Myocyte (in vitro differentiated cells): ENCODE measurements around the gene PLAAT4. TPM values are rescaled to one million over a fixed set of nuclear protein-coding genes. Genes with fewer than 3 reads are reported as not detected.
A peak's percentile ranks its signal among the peaks of the same experiment; 100 is the strongest.

Experiments used
- DNase-seq: peaks from one replicate; pipeline ENCODE4 v3.0.0-alpha.2; 2012; ENCODE audit warnings: low read depth
- polyA plus RNA-seq: library from polyadenylated mRNA; unstranded; fragments of >200 nt; gene quantifications from one replicate; pipeline ENCODE4 v1.2.1, GENCODE V29; 2012; ENCODE audit warnings: missing spikeins
- total RNA-seq: library from RNA; depleted of rRNA; stranded (reverse); fragments of >200 nt; gene quantifications from 2 replicates; pipeline ENCODE4 v1.2.3, GENCODE V29; 2014

Gene PLAAT4
- 15.8 and 20.4 TPM in 2 replicates for total RNA-seq
- 29.2 TPM for polyA plus RNA-seq

GRCh38 chr11:63536669-63537292, at the start of gene PLAAT4:
Gene PLAAT4, plus strand, starts transcription at chr11:63536808. Its CDS starts 61 bp downstream, at chr11:63536869.
- peak; percentile 63 for DNase-seq

DNA sequence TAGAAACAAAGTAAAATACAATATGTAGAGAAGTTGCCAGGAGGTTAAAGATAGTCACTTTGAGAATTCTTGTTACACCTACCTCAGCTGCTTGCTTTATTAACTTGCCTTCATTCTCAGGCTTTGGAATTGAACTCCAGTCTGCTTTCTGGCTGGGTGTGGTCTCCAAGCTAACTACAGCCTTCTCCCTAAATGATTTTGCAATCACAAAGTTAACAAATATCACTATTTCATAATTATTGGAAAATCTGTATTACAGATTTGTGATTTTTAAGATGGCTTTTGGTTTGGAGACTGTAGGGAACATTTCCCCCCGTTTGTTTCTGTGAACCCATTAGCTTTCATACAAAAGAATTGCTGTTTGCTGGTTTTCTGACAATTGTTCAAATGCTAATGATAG, 47.8 kb upstream of the PLAAT4 start:
- peak; percentile 46 for DNase-seq

DNA sequence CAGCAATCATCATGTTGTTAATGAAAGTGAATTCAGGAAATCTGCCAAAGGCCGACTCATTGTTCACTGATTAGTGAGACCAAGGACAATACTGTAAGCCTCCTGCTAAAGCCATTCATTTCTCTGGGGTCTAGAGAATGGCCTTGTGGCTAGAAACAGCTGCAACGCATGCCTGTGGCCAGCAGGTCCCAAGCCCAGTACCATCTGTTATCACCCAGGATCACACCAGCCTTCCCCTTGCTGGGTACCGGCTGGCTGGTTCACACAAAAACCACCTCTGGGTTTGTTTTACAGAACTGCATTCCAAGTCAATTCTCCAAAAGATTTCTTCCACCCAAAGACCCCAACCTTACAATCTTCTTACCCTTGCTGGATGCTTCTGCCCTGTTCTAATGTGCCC, 46.7 kb upstream of the PLAAT4 start:
- DNase-seq: peak; percentile 97

DNA sequence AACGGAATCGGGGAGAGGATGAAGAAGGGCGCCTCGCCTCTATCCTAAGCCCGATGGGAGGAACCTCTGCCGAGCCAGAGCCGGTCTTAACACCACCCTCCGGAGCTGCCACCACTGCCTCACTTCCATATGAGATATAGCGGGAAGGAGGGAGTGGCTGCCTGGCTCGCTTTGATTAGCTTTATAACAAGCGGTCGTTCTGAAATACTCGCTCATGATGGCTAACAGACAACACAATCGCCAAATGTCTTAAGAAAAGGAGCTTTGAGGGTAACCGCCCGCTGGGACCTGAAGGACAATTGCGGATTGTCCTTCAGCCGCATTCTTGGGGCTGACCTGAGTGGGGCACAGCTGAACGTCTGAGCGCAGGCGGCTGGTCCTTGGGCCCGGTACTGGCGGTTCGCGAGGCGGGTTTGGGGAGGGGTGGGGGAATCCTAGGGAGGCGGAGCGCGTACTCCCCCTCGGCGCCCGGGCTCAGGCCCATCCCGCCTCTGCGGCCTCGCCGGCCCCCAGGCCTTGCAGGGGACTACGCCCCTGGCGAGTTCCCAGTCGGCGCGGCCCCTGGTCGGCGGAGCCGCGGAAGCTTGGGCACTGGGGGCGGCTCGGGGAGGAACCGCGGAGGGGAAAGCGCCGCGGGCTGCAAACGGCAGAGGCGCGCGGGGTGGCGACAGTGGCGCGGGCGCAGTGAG, 45.9 kb upstream of the PLAAT4 start, which contains the start of gene PLAAT5:
Gene PLAAT5 (minus strand): TSS at position 617 of the 689 bp plus-strand sequence. CDS start 133 bp downstream, at position 484.
- no peak for DNase-seq

DNA sequence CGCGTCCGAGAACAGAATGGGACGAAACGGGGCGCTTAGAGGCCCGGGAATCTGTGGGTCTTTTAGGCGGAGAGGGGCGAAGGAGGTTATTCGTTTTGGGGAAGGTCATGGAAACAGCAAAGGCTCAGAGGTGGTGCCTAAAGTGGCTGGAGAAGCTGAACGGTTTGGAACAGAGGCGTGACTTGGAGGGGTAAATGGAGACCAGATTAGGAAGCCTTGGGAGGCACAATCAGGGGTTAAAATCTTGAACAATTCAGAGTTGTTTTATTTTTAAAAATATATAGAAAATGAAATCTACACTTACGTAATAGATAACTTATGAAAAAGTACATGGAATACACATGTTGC, 45.4 kb upstream of the PLAAT4 start:
- no peak for DNase-seq

- no peak for DNase-seq
These were observed 44.8 kb upstream of the PLAAT4 start for GRCh38 chr11:63491636-63492372.

GRCh38 chr11:63492441-63492840, 44.2 kb upstream of the PLAAT4 start:
- no peak for DNase-seq

GRCh38 chr11:63493127-63493526, 43.5 kb upstream of the PLAAT4 start:
- DNase-seq: no peak

DNA sequence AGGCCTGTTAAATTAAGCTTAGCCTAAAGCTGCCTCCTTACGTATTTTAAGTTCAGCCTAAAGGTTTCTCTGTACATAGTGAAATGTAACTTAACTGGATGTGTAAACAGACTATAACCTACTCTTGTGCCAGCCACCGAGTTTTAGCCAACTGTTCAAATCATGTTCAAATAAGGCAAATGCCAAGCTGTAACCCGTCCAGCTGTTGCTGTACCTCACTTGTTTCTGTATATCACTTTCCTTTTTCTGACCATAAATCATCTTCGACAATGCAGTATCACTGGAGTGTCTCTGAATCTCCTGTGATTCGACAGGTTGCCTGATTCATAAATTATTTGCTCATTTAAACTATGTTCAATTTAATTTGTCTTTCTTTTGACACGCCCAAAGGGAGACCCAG, 41.6 kb upstream of the PLAAT4 start:
- peak; percentile 69 for DNase-seq

- DNase-seq: no peak
These were observed 36.7 kb upstream of the PLAAT4 start for GRCh38 chr11:63499874-63500273.

DNA sequence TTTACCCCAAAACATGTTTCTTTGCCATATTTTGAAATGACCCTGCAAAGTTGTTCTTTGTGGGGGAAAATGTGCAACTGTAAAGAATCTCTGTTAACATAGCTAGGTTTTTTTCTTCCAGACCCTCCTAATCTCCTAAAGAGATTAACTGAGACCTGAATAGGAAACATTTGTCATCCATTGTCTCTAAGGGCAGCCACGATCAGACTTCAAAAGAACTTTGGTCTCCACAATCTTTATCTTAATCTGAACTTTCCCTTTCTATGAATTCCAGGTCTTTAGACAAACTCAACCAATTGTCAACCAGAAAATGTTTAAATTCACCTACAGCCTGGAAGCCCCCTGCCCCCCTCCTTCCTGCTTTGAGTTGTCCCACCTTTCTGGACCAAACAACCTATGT, 35.4 kb upstream of the PLAAT4 start:
- no peak for DNase-seq

GRCh38 chr11:63502252-63502820, 34.3 kb upstream of the PLAAT4 start:
- no peak for DNase-seq

DNA sequence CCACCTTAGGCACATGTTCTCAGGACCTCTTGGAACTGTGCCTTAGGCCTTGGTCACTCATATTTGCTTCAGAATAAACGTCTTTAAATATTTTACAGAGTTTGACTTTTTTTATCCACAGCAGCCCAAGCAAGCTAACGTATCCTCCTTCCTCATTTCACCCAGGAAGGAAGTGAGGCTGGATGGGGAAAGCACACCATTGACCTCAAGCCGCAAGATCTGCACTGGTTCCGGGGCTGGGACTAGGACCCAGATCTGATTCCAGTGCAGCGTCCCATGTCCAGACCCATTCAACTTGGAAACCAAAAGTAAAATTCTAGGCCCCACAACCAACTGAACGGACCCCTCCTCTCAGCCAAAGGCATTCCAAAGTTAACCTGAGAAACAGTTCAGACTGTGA, 33.1 kb upstream of the PLAAT4 start:
- DNase-seq: no peak

DNA sequence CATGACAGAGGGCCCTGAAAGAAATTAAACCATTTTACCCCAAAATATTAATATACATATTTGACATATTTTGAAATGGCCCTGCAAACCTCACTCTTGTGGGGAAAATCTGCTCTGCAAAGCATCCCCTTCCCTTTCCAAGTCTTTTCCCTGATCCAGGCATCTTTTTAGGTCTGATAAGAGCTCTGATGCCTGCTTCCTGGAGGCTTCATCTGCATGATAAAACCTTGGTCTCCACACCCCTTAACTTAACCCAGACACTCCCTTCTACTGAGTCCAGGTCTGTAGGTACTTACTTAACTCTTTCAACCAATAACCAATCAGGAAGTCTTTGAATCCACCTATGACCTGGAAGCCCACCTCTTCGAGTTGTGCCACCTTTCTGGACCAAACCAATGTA, 32.6 kb upstream of the PLAAT4 start:
- DNase-seq: no peak

GRCh38 chr11:63504933-63505586, 31.5 kb upstream of the PLAAT4 start:
- DNase-seq: no peak

DNA sequence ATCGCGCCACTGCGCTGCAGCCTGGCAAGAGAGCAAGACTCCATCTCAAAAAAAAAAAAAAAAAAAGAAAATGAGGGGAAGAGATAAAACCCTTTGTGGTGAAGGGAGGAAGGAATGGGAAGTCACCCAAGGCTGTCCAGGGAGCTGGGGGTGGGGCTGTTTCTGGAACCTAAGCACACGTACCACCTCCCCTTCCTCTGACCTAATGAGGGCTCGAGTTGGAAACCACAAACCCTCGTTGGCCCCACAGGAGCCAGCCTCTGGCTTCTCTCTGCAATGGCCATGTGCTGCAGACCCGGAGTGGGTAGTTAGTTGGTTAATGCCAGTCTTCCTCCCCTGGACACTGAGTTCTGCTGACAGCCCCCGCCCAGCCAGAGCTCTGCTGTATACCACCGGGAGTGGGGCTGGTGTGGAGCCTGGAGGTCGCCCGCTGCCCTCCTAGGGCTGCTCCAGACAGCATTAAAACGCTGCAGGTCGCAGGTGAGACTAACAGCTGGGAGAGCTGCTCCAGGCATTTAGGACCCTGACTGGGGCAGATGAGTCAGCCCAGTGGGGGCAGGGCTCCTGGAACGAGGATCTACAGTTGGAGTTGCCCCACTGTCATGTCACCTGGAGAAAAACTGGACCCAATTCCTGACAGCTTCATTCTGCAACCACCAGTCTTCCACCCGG, 30.6 kb upstream of the PLAAT4 start, which contains the start of gene LGALS12:
Gene LGALS12 (plus strand): TSS at position 228 of the 672 bp plus-strand sequence. CDS start 375 bp downstream, at position 603.
- DNase-seq: no peak

GRCh38 chr11:63506876-63507275, 29.7 kb upstream of the PLAAT4 start:
- no peak for DNase-seq

- DNase-seq: no peak
These were observed 29.1 kb upstream of the PLAAT4 start for GRCh38 chr11:63507511-63507910.

- peak; percentile 86 for DNase-seq
These were observed 28.6 kb upstream of the PLAAT4 start for GRCh38 chr11:63508009-63508408.

DNA sequence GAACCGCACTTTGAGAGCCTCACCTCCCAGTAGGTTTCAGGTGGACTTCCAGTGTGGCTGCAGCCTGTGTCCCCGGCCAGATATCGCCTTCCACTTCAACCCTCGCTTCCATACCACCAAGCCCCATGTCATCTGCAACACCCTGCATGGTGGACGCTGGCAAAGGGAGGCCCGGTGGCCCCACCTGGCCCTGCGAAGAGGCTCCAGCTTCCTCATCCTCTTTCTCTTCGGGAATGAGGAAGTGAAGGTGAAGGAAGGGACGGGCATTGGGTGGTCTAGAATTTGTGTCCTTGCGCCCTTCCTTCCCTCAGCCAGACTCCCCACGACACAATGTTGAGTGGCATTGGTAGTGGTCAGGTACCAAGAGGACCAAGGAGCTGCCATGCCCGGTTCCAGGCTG, 27.9 kb upstream of the PLAAT4 start:
- DNase-seq: no peak
